B cell (primary cell): ENCODE measurements around the gene TFPI2. TPM values are rescaled to one million over a fixed set of nuclear protein-coding genes. Genes with fewer than 3 reads are reported as not detected.

Experiments used
- ATAC-seq: fragments of 200-7000 bp; cut with Tn5 transposase; one replicate; pipeline ENCODE4 v1.10.0; 2021; ENCODE audit warnings: low read depth, mild to moderate bottlenecking, moderate number of reproducible peaks, moderate library complexity
- CTCF ChIA-PET: fragments of 350-600 bp; sonication (Branson Sonifier 250); formaldehyde crosslinking; loops from one replicate; lab custom pipeline; 2021; ENCODE audit warnings: antibody characterized with exemption, inconsistent platforms; lab: Charles Lee
- POLR2A ChIA-PET: fragments of 350-600 bp; sonication (Branson Sonifier 250); formaldehyde crosslinking; loops from one replicate; lab custom pipeline; 2021; ENCODE audit warnings: antibody characterized with exemption; lab: Charles Lee
- DNase-seq: peaks from one replicate; pipeline ENCODE4 v3.0.0; 2013
- H2AFZ ChIP-seq: 2 replicates; pipeline ENCODE4 v1.6.1; 2012; ENCODE audit warnings: mild to moderate bottlenecking, low read depth, low read length; ENCODE audit not compliant: insufficient read depth, poor library complexity, severe bottlenecking
- H3K27ac ChIP-seq, 2 donors: 1 replicate in 1 of 2; 2 replicates in 1 of 2; pipeline ENCODE4 v1.5.1; 2012 to 2013; ENCODE audit warnings: low read length in 2 of 2, mild to moderate bottlenecking in 2 of 2, moderate library complexity in 1 of 2
- H3K27me3 ChIP-seq, 4 experiments: fragments of 200-600 bp in 1 of 4; sonication (generic) in 1 of 4; replicated peaks in 1 of 4; 1 replicate in 2 of 4; 2 replicates in 2 of 4; pipeline versions ENCODE4 v1.6.1 to v1.7.0; 2013 to 2016; ENCODE audit warnings: low read length in 3 of 4, mild to moderate bottlenecking in 2 of 4, mixed read lengths in 1 of 4, moderate library complexity in 1 of 4; ENCODE audit not compliant: insufficient read depth in 4 of 4, control insufficient read depth in 3 of 4; ENCODE audit errors: control extremely low read depth in 1 of 4
- H3K36me3 ChIP-seq, 2 experiments: replicated peaks in 1 of 2; 1 replicate in 1 of 2; 2 replicates in 1 of 2; pipeline versions ENCODE4 v1.6.1 to v1.7.1; 2013; ENCODE audit warnings: low read length in 1 of 2; ENCODE audit not compliant: insufficient read depth in 2 of 2, control insufficient read depth in 1 of 2; ENCODE audit errors: control extremely low read depth in 1 of 2, extremely low read depth in 1 of 2
- H3K4me1 ChIP-seq, 2 donors: fragments of 200-600 bp in 1 of 2; sonication (generic) in 1 of 2; 1 replicate in 1 of 2; 2 replicates in 1 of 2; pipeline versions ENCODE4 v1.5.1 to v1.6.1; 2013 to 2017; ENCODE audit warnings: low read length in 2 of 2; ENCODE audit not compliant: control insufficient read depth in 2 of 2, insufficient read depth in 2 of 2
- H3K4me2 ChIP-seq: replicated peaks from 2 replicates; pipeline ENCODE3; 2012; ENCODE audit warnings: mild to moderate bottlenecking, low read depth, low read length; ENCODE audit not compliant: poor library complexity, severe bottlenecking
- H3K4me3 ChIP-seq, 5 experiments: fragments of 200-600 bp in 1 of 5; sonication (generic) in 1 of 5; 1 replicate in 3 of 5; 2 replicates in 2 of 5; pipeline versions ENCODE4 v1.5.1 to v1.7.0; 2011 to 2016; ENCODE audit warnings: low read length in 4 of 5, mild to moderate bottlenecking in 4 of 5, low read depth in 2 of 5, control low read depth in 1 of 5, moderate library complexity in 1 of 5; ENCODE audit not compliant: insufficient read depth in 1 of 5; ENCODE audit errors: control extremely low read depth in 1 of 5, extremely low read depth in 1 of 5
- H3K79me2 ChIP-seq: fragments of 200-600 bp; sonication (generic); one replicate; pipeline ENCODE4 v1.6.0; 2016; ENCODE audit warnings: low read length; ENCODE audit not compliant: control insufficient read depth, insufficient read depth
- H3K9ac ChIP-seq: fragments of 200-600 bp; sonication (generic); 2 replicates; pipeline ENCODE4 v1.6.1; 2017; ENCODE audit warnings: mild to moderate bottlenecking, low read length, moderate library complexity
- H3K9me3 ChIP-seq, 3 donors: one replicate each; pipeline versions ENCODE4 v1.6.1 to v1.7.1; 2013; ENCODE audit warnings: low read length in 2 of 3; ENCODE audit not compliant: control insufficient read depth in 2 of 3, insufficient read depth in 1 of 3; ENCODE audit errors: control extremely low read depth in 1 of 3
- H4K20me1 ChIP-seq: 2 replicates; pipeline ENCODE4 v1.6.0; 2012; ENCODE audit warnings: mild to moderate bottlenecking, low read length; ENCODE audit not compliant: insufficient read depth, control insufficient read depth, poor library complexity, severe bottlenecking
- H3K27ac Mint-ChIP-seq: one replicate; pipeline ENCODE4 v1.8.0; 2021; ENCODE audit warnings: mixed read lengths
- H3K27me3 Mint-ChIP-seq: one replicate; pipeline ENCODE4 v1.8.0; 2021; ENCODE audit warnings: mixed read lengths
- H3K4me1 Mint-ChIP-seq: one replicate; pipeline ENCODE4 v1.8.0; 2021; ENCODE audit warnings: mixed read lengths
- H3K4me3 Mint-ChIP-seq: one replicate; pipeline ENCODE4 v1.8.0; 2021; ENCODE audit warnings: mixed read lengths
- H3K9me3 Mint-ChIP-seq: one replicate; pipeline ENCODE4 v1.8.0; 2022; ENCODE audit warnings: mixed read lengths; ENCODE audit not compliant: insufficient read depth
- CTCF ChIP-seq: fragments of 200-600 bp; IDR thresholded peaks from one replicate; pipeline ENCODE4 v1.8.0; 2022; ENCODE audit warnings: antibody characterized with exemption, mild to moderate bottlenecking
- EZH2 ChIP-seq: IDR thresholded peaks from 2 replicates; pipeline ENCODE4 v1.6.1; 2012; ENCODE audit warnings: borderline replicate concordance, low read depth, mild to moderate bottlenecking, moderate library complexity, low read length; ENCODE audit not compliant: insufficient read depth, poor library complexity, severe bottlenecking
- WGBS: methylation state at CpG from one replicate; pipeline ENCODE4 v1.1.5; 2013; ENCODE audit warnings: missing lambda C conversion rate; ENCODE audit not compliant: insufficient coverage; 5-methylcytosine and 5-hydroxymethylcytosine counted together
- intact Hi-C: fragments of 100-400 bp; cut with micrococcal nuclease; formaldehyde crosslinking; loops from one replicate; pipeline ENCODE4 v1.10.0; 2022
- polyA plus RNA-seq: library from polyadenylated mRNA; depleted of rRNA; stranded (reverse); fragments of >200 nt; gene quantifications from 2 replicates; pipeline ENCODE4 v1.2.3, GENCODE V29; 2012
- total RNA-seq, 2 donors: library from RNA; stranded (reverse); fragments of 120-200 nt in 1 of 2; gene quantifications; 1 replicate in 1 of 2; 2 replicates in 1 of 2; pipeline versions ENCODE4 v1.2.3 to v1.2.4, GENCODE V29; 2013 to 2022

TFPI2 gene
- total and polyA plus RNA-seq, 2 donors (not counting 1 experiment from before 2014, with no cell fraction given): 0.21 to 0.96 TPM

- no peaks in the 10 kb centered on the region for H3K9me3 Mint-ChIP-seq
- ATAC-seq: no peak
- DNase-seq: no peak
- H3K4me1 Mint-ChIP-seq: peaks cover 3% of the 10 kb centered on the region
- ChIA-PET CTCF (interaction anchor here (1.7 kb wide), 1 partner anchor 191 kb away, joined by 7 read pairs; no protein-coding TSS in a partner anchor), POLR2A (no interaction called here)
- H3K4me3 ChIP-seq: no peak overlapping the region
- intact Hi-C loops: no loop called here
- no peak overlapping the region for H3K27ac Mint-ChIP-seq
- H3K27me3 Mint-ChIP-seq: peaks cover 47% of the 10 kb centered on the region
- H4K20me1 ChIP-seq: no peaks in the 10 kb centered on the region
- H3K4me3 Mint-ChIP-seq: no peak overlapping the region
- no peak overlapping the region for H3K27ac ChIP-seq
- H3K9ac ChIP-seq: no peak overlapping the region
- no peaks in the 10 kb centered on the region for H3K79me2 ChIP-seq
- 80% methylated on average over 1 of the region's 4 CpGs for WGBS
- H3K9me3 ChIP-seq: peaks cover 0 to 5% (median 0%) of the 10 kb centered on the region in 3 donors
- H3K36me3 ChIP-seq: no peaks in the 10 kb centered on the region
- no peaks in the 10 kb centered on the region for H3K4me1 ChIP-seq
- H2AFZ ChIP-seq: no peak overlapping the region
- no peak overlapping the region for H3K4me2 ChIP-seq
- peaks cover 0 to 12% (median 7%) of the 10 kb centered on the region in 4 experiments for H3K27me3 ChIP-seq
- no peak for TF ChIP-seq EZH2
- no peak for TF ChIP-seq CTCF
Measured at GRCh38 chr7:93895859-93896600, 5.5 kb upstream of the TFPI2 start.

- Histone ChIP-seq H3K27me3 (peaks cover 0 to 22% (median 13%) of the 10 kb centered on the region in 4 experiments), H2AFZ (no peak overlapping the region), H3K4me3 (no peak overlapping the region), H3K4me1 (peaks cover 9% of the 10 kb centered on the region in 2 donors), H3K9me3 (peaks cover 0 to 7% (median 0%) of the 10 kb centered on the region in 3 donors), H3K79me2 (no peaks in the 10 kb centered on the region), H3K4me2 (no peak overlapping the region), H4K20me1 (no peaks in the 10 kb centered on the region), H3K27ac (no peak overlapping the region), H3K9ac (no peak overlapping the region), H3K36me3 (no peaks in the 10 kb centered on the region)
- Mint-ChIP-seq H3K27ac (no peak overlapping the region), H3K4me1 (peaks cover 9% of the 10 kb centered on the region), H3K27me3 (peaks cover 52% of the 10 kb centered on the region), H3K4me3 (no peak overlapping the region), H3K9me3 (no peaks in the 10 kb centered on the region)
- TF ChIP-seq EZH2 (no peak), CTCF (no peak)
- intact Hi-C loops: no loop called here
- POLR2A ChIA-PET: no interaction called here
- ATAC-seq (no peak), DNase-seq (no peak)
- 83% methylated on average over 2 of the region's 3 CpGs for WGBS
- CTCF ChIA-PET: no interaction called here
Measured at GRCh38 chr7:93894966-93895640, 4.5 kb upstream of the TFPI2 start.
